Panc1 (cell line): ENCODE measurements around the gene SYTL3. TPM values are rescaled to one million over a fixed set of nuclear protein-coding genes. Genes with fewer than 3 reads are reported as not detected.

ENCODE experiments used
- ATAC-seq: fragments of 200-7000 bp; cut with Tn5 transposase; 2 replicates; pipeline ENCODE4 v1.9.1; 2020; ENCODE audit warnings: mild to moderate bottlenecking, moderate library complexity
- BruUV-seq: library from RNA; stranded (reverse); fragments of 400-500 nt; replicated peaks from 2 replicates; lab custom pipeline; 2021; lab: Mats Ljungman, UMichigan
- CTCF ChIA-PET: fragments of 300-600 bp; sonication (Branson Sonifier 250); formaldehyde crosslinking; loops from one replicate; lab custom pipeline; 2022; ENCODE audit warnings: antibody characterized with exemption; lab: Charles Lee
- POLR2A ChIA-PET: fragments of 300-600 bp; sonication (Branson Sonifier 250); formaldehyde crosslinking; loops from one replicate; lab custom pipeline; 2022; ENCODE audit warnings: antibody characterized with exemption; lab: Charles Lee
- DNase-seq: peaks from one replicate; pipeline ENCODE4 v3.0.0-alpha.2; 2010; ENCODE audit warnings: low read depth, low spot score
- H3K27ac ChIP-seq: 2 replicates; pipeline ENCODE4 v1.5.1; 2011; ENCODE audit warnings: mild to moderate bottlenecking, low read length, inconsistent platforms
- H3K27me3 ChIP-seq: fragments of 200-500 bp; sonication (Bioruptor generic); 2 replicates; pipeline ENCODE4 v1.6.0; 2014; ENCODE audit warnings: low read length, inconsistent platforms; ENCODE audit not compliant: control insufficient read depth, insufficient read depth
- H3K36me3 ChIP-seq: fragments of 200-500 bp; sonication (Bioruptor generic); 2 replicates; pipeline ENCODE4 v1.5.1; 2014; ENCODE audit warnings: inconsistent platforms, mild to moderate bottlenecking, low read length, moderate library complexity; ENCODE audit not compliant: control insufficient read depth, insufficient read depth
- H3K4me1 ChIP-seq: 2 replicates; pipeline ENCODE4 v1.5.1; 2011; ENCODE audit warnings: inconsistent platforms, mild to moderate bottlenecking, low read length, moderate library complexity; ENCODE audit not compliant: control insufficient read depth, insufficient read depth
- H3K4me3 ChIP-seq, 2 experiments: 2 replicates each; pipeline ENCODE4 v1.5.1; 2011 to 2012; ENCODE audit warnings: low read depth in 2 of 2, low read length in 2 of 2, mild to moderate bottlenecking in 2 of 2, inconsistent platforms in 1 of 2, moderate library complexity in 1 of 2
- H3K9me3 ChIP-seq: fragments of 200-500 bp; sonication (Bioruptor generic); 2 replicates; pipeline ENCODE4 v1.5.1; 2014; ENCODE audit warnings: low read depth, mild to moderate bottlenecking, inconsistent platforms, low read length, moderate library complexity; ENCODE audit not compliant: control insufficient read depth, insufficient read depth
- CTCF ChIP-seq: fragments of 450-650 bp; IDR thresholded peaks from 2 replicates; pipeline ENCODE4 v1.5.1; 2017; ENCODE audit warnings: mild to moderate bottlenecking
- POLR2AphosphoS5 ChIP-seq: IDR thresholded peaks from 2 replicates; pipeline ENCODE4 v1.6.1; 2012; ENCODE audit warnings: mild to moderate bottlenecking, low read depth, low read length, moderate library complexity
- REST ChIP-seq, 2 experiments: IDR thresholded peaks; 2 replicates each; pipeline ENCODE4 v1.6.1; 2011 to 2012; ENCODE audit warnings: low read depth in 2 of 2, control low read depth in 1 of 2, low read length in 1 of 2, mild to moderate bottlenecking in 1 of 2, moderate library complexity in 1 of 2; ENCODE audit not compliant: insufficient read depth in 1 of 2
- SIN3A ChIP-seq: IDR thresholded peaks from 2 replicates; pipeline ENCODE4 v1.6.1; 2012; ENCODE audit warnings: low read depth, mild to moderate bottlenecking, low read length, moderate library complexity, borderline replicate concordance; ENCODE audit not compliant: insufficient read depth
- TCF7L2 ChIP-seq: IDR thresholded peaks from 2 replicates; pipeline ENCODE4 v1.6.1; 2011; ENCODE audit warnings: mild to moderate bottlenecking, low read depth, low read length, inconsistent platforms
- in situ Hi-C: cut with HindIII; loops from 2 replicates; pipeline ENCODE4 v1.10.0; 2016; ENCODE audit warnings: low sequenced_read_pairs, low pct_unique_long_range_greater_than_20kb
- intact Hi-C: fragments of 100-400 bp; cut with micrococcal nuclease; formaldehyde crosslinking; loops from one replicate; pipeline ENCODE4 v1.10.0; 2022; ENCODE audit not compliant: unreplicated experiment
- total RNA-seq: library from RNA; stranded (reverse); gene quantifications from one replicate; pipeline ENCODE4 v1.2.1, GENCODE V29; 2021; ENCODE audit not compliant: unreplicated experiment

SYTL3 gene
- total RNA-seq, 1 experiment from 2014 or later: 1.4 TPM

GRCh38 chr6:158808941-158809678, 159.3 kb downstream of the SYTL3 start:
- Histone ChIP-seq H3K36me3 (peaks cover 31% of the 10 kb centered on the region), H3K9me3 (no peaks in the 10 kb centered on the region), H3K4me1 (peaks cover 86% of the 10 kb centered on the region), H3K27me3 (no peaks in the 10 kb centered on the region), H3K27ac (peak overlapping the region; percentile 26), H3K4me3 (no peak overlapping the region)
- in situ Hi-C loops: no loop called here
- no peak for TF ChIP-seq TCF7L2
- no peak for TF ChIP-seq SIN3A
- TF ChIP-seq CTCF: no peak
- no peak for TF ChIP-seq POLR2AphosphoS5
- TF ChIP-seq REST (IDR thresholded peaks at IDR 0.05; ENCODE audit: insufficient read depth in 1 of 2, low read depth in 2 of 2, low read length in 1 of 2): no peak
- intact Hi-C loops: no loop called here
- ChIA-PET POLR2A (no interaction called here), CTCF (interaction anchor here (1.5 kb wide), 1 partner anchor 24 kb away, joined by 5 read pairs; no protein-coding TSS in a partner anchor)
- no TSS peak for BruUV-seq
- ATAC-seq: no peak
- no peak for DNase-seq

- ChIA-PET CTCF (no interaction called here), POLR2A (no interaction called here)
- Histone ChIP-seq H3K4me3 (no peak overlapping the region), H3K4me1 (peaks cover 89% of the 10 kb centered on the region), H3K36me3 (peaks cover 34% of the 10 kb centered on the region), H3K9me3 (no peaks in the 10 kb centered on the region), H3K27me3 (no peaks in the 10 kb centered on the region), H3K27ac (no peak overlapping the region)
- in situ Hi-C loops (no loop called here), intact Hi-C loops (loop anchor here (5.0 kb wide), 1 partner anchor 162 kb away; no protein-coding TSS in a partner anchor)
- no TSS peak for BruUV-seq
- TF ChIP-seq CTCF: no peak
- no peak for TF ChIP-seq TCF7L2
- no peak for TF ChIP-seq REST (IDR thresholded peaks at IDR 0.05; ENCODE audit: insufficient read depth in 1 of 2, low read depth in 2 of 2, low read length in 1 of 2)
- TF ChIP-seq SIN3A: no peak
- no peak for TF ChIP-seq POLR2AphosphoS5
- DNase-seq (no peak), ATAC-seq (no peak)
These were observed 160.6 kb downstream of the SYTL3 start for GRCh38 chr6:158810155-158811095.
